Measurements from ENCODE around the gene SEL1L3.

DNA sequence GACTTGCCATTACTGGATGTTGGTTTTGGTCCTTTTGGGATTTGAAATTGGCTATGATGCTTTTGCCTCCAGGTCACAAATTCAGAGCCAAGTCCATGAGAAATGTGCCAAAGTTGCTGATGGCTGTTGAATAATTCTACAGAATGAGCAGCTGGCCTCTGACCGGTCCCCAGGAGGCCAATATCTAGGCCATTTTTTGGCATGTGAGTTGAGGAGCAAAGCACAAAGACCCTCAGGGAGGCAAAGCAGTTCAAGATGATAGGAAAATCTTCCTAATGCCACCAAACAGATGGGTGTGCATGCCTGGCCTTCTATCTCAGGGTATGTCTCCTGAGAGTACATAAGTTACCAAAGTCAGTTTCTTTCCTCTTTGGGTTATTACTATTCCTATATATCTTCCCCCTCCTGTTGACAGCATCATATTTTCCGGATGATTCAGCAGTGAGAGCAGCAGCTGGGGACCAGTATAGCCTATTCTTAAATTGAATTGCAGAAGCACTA, 44.4 kb downstream of the SEL1L3 start:
- TF ChIP-seq CTCF (IDR thresholded peaks at IDR 0.05; ENCODE audit: insufficient read depth, low read length, poor library complexity, severe bottlenecking), result no peak
- no peak for TF ChIP-seq EZH2phosphoT487 (conservative IDR thresholded peaks at IDR 0.05; ENCODE audit: low read length)

Measured in SU-DHL-6 (cell line).